MCF 10A (cell line): ENCODE measurements around the gene TNFAIP8. TPM values are rescaled to one million over a fixed set of nuclear protein-coding genes. Genes with fewer than 3 reads are reported as not detected.

ENCODE experiments used
- BruUV-seq: library from RNA; stranded (reverse); fragments of 400-500 nt; replicated peaks from 2 replicates; lab custom pipeline; 2021; lab: Mats Ljungman, UMichigan
- CTCF ChIA-PET: fragments of 300-600 bp; sonication (Branson Sonifier 250); formaldehyde crosslinking; extraction: SDS; loops from one replicate; lab custom pipeline; 2021; ENCODE audit warnings: antibody characterized with exemption, inconsistent platforms; lab: Yijun Ruan, JAX
- POLR2A ChIA-PET: fragments of 300-600, 350-650 bp; sonication (Branson Sonifier 250); formaldehyde crosslinking; extraction: SDS; loops from one replicate; lab custom pipeline; 2020; ENCODE audit warnings: antibody characterized with exemption, inconsistent platforms; lab: Yijun Ruan, JAX
- DNase-seq: peaks from one replicate; pipeline ENCODE4 v3.0.0-alpha.2; 2018; ENCODE audit not compliant: unreplicated experiment
- H3K27ac Mint-ChIP-seq: one replicate; pipeline ENCODE4 v1.8.0; 2022; ENCODE audit warnings: mild to moderate bottlenecking, low read depth, mixed read lengths; ENCODE audit not compliant: unreplicated experiment
- H3K27me3 Mint-ChIP-seq: one replicate; pipeline ENCODE4 v1.8.0; 2022; ENCODE audit warnings: mixed read lengths; ENCODE audit not compliant: insufficient read depth, unreplicated experiment
- H3K36me3 Mint-ChIP-seq: one replicate; pipeline ENCODE4 v1.8.0; 2022; ENCODE audit warnings: mild to moderate bottlenecking, moderate library complexity, mixed read lengths; ENCODE audit not compliant: insufficient read depth, unreplicated experiment
- H3K4me1 Mint-ChIP-seq: one replicate; pipeline ENCODE4 v1.8.0; 2022; ENCODE audit warnings: mixed read lengths; ENCODE audit not compliant: insufficient read depth, unreplicated experiment
- H3K4me3 Mint-ChIP-seq: one replicate; pipeline ENCODE4 v1.8.0; 2022; ENCODE audit warnings: mild to moderate bottlenecking, moderate library complexity, mixed read lengths; ENCODE audit not compliant: unreplicated experiment
- H3K9me3 Mint-ChIP-seq: one replicate; pipeline ENCODE4 v1.8.0; 2022; ENCODE audit warnings: mixed read lengths; ENCODE audit not compliant: unreplicated experiment
- CTCF ChIP-seq: fragments of 200-600 bp; IDR thresholded peaks from one replicate; pipeline ENCODE4 v1.8.0; 2022; ENCODE audit warnings: antibody characterized with exemption, mild to moderate bottlenecking; ENCODE audit not compliant: unreplicated experiment
- intact Hi-C: fragments of 100-400 bp; cut with micrococcal nuclease; formaldehyde crosslinking; loops from 2 replicates; pipeline ENCODE4 v1.14.1; 2022
- total RNA-seq: library from RNA; stranded (reverse); gene quantifications from 2 replicates; pipeline ENCODE4 v1.2.3, GENCODE V29; 2022

Gene TNFAIP8
- total RNA-seq, 1 experiment from 2014 or later, result 16.2 TPM

- DNase-seq, result no peak
- no peak for TF ChIP-seq CTCF
- POLR2A ChIA-PET, result interaction anchor here (0.9 to 21.8 kb wide), 14 partner anchors 8 to 284 kb away, joined by 3 to 492 read pairs (median 23); partner anchors contain the start of gene DMXL1
- no peaks in the 10 kb centered on the region for H3K36me3 Mint-ChIP-seq
- no TSS peak for BruUV-seq
- no peaks in the 10 kb centered on the region for H3K9me3 Mint-ChIP-seq
- intact Hi-C loops, result loop anchor here (1.0 kb wide), 2 partner anchors 43 to 86 kb away; no protein-coding TSS in a partner anchor
- CTCF ChIA-PET, result interaction anchor here (0.6 to 11.7 kb wide), 5 partner anchors 22 to 397 kb away, joined by 3 to 161 read pairs (median 12); no protein-coding TSS in a partner anchor
- H3K4me1 Mint-ChIP-seq, result peaks cover 31% of the 10 kb centered on the region
- no peaks in the 10 kb centered on the region for H3K27me3 Mint-ChIP-seq
- H3K27ac Mint-ChIP-seq, result no peak overlapping the region
- H3K4me3 Mint-ChIP-seq, result peak overlapping the region; percentile 95
Observed at GRCh38 chr5:119354537-119355243, 1.1 kb upstream of the TNFAIP8 start.

GRCh38 chr5:119355244-119355638, 578 bp upstream of the TNFAIP8 start:
- TF ChIP-seq CTCF, result no peak
- peak; percentile 94 for DNase-seq
- peak overlapping the region; percentile 95 for H3K4me3 Mint-ChIP-seq
- ChIA-PET POLR2A (interaction anchor here (0.5 to 21.8 kb wide), 23 partner anchors 9 to 366 kb away, joined by 3 to 492 read pairs (median 13); partner anchors contain the start of genes DMXL1, DTWD2 and HSD17B4), CTCF (interaction anchor here (0.6 to 11.7 kb wide), 7 partner anchors 10 to 109 kb away, joined by 3 to 161 read pairs (median 8); no protein-coding TSS in a partner anchor)
- H3K4me1 Mint-ChIP-seq, result peaks cover 37% of the 10 kb centered on the region
- intact Hi-C loops, result loop anchor here (1.0 kb wide), 2 partner anchors 42 to 87 kb away; no protein-coding TSS in a partner anchor
- H3K9me3 Mint-ChIP-seq, result no peaks in the 10 kb centered on the region
- no peaks in the 10 kb centered on the region for H3K36me3 Mint-ChIP-seq
- BruUV-seq, result TSS peak; percentile 40
- peak overlapping the region; percentile 79 for H3K27ac Mint-ChIP-seq
- H3K27me3 Mint-ChIP-seq, result no peaks in the 10 kb centered on the region

- BruUV-seq, result no TSS peak
- no peaks in the 10 kb centered on the region for H3K9me3 Mint-ChIP-seq
- peak overlapping the region; percentile 95 for H3K4me3 Mint-ChIP-seq
- intact Hi-C loops, result loop anchor here (1.0 to 2.0 kb wide), 4 partner anchors 32 to 368 kb away; partner anchors contain the start of genes DMXL1 and DTWD2
- peak; percentile 73 for DNase-seq
- H3K27ac Mint-ChIP-seq, result peak overlapping the region; percentile 79
- peaks cover 51% of the 10 kb centered on the region for H3K4me1 Mint-ChIP-seq
- H3K27me3 Mint-ChIP-seq, result no peaks in the 10 kb centered on the region
- no peaks in the 10 kb centered on the region for H3K36me3 Mint-ChIP-seq
- CTCF ChIA-PET, result interaction anchor here (0.7 to 11.7 kb wide), 21 partner anchors 9 to 1212 kb away, joined by 3 to 161 read pairs (median 5); partner anchors contain the start of gene DTWD2
- POLR2A ChIA-PET, result interaction anchor here (0.6 to 21.8 kb wide), 38 partner anchors 10 to 1293 kb away, joined by 3 to 492 read pairs (median 7); partner anchors contain the start of genes DMXL1, DTWD2 and HSD17B4
- TF ChIP-seq CTCF, result no peak
Observed at GRCh38 chr5:119356612-119357188, 881 bp downstream of the TNFAIP8 start.
